ENCODE results near the gene LYPD4.

The LYPD4 gene

GRCh38 chr19:41813911-41814310 lies 30.6 kb downstream of the LYPD4 start:
- H3K4me3 ChIP-seq (replicated peaks in 1 of 2; ENCODE audit: low read depth in 2 of 2, low read length in 2 of 2) = no peak overlapping the region
- DNase-seq (ENCODE audit: low read depth in 2 of 2) = no peak
- no peak for TF ChIP-seq CTCF (IDR thresholded peaks at IDR 0.05; ENCODE audit: low read depth, low read length)

- TF ChIP-seq CTCF (IDR thresholded peaks at IDR 0.05; ENCODE audit: low read depth, low read length) = no peak
- H3K4me3 ChIP-seq (replicated peaks in 1 of 2; ENCODE audit: low read depth in 2 of 2, low read length in 2 of 2) = no peak overlapping the region
- no peak for DNase-seq (ENCODE audit: low read depth in 2 of 2)
These were observed 32.5 kb downstream of the LYPD4 start for GRCh38 chr19:41811981-41812380.

GRCh38 chr19:41811036-41811435 lies 33.4 kb downstream of the LYPD4 start:
- TF ChIP-seq CTCF (IDR thresholded peaks at IDR 0.05; ENCODE audit: low read depth, low read length) = no peak
- no peak for DNase-seq (ENCODE audit: low read depth in 2 of 2)
- H3K4me3 ChIP-seq (replicated peaks in 1 of 2; ENCODE audit: low read depth in 2 of 2, low read length in 2 of 2) = no peak overlapping the region

GRCh38 chr19:41810301-41810700 lies 34.2 kb downstream of the LYPD4 start:
- TF ChIP-seq CTCF (IDR thresholded peaks at IDR 0.05; ENCODE audit: low read depth, low read length) = no peak
- H3K4me3 ChIP-seq (replicated peaks in 1 of 2; ENCODE audit: low read depth in 2 of 2, low read length in 2 of 2) = no peak overlapping the region

GRCh38 chr19:41808663-41809566 lies 35.6 kb downstream of the LYPD4 start:
- TF ChIP-seq CTCF (IDR thresholded peaks at IDR 0.05; ENCODE audit: low read depth, low read length) = no peak
- no peak overlapping the region for H3K4me3 ChIP-seq (replicated peaks in 1 of 2; ENCODE audit: low read depth in 2 of 2, low read length in 2 of 2)
- no peak for DNase-seq (ENCODE audit: low read depth in 2 of 2)

More at GRCh38 chr19:41810301-41810700, 34.2 kb downstream of the LYPD4 start:
- DNase-seq (ENCODE audit: low read depth in 2 of 2) = no peak

- no peak for TF ChIP-seq CTCF (IDR thresholded peaks at IDR 0.05; ENCODE audit: low read depth, low read length)
- H3K4me3 ChIP-seq (replicated peaks in 1 of 2; ENCODE audit: low read depth in 2 of 2, low read length in 2 of 2) = no peak overlapping the region
These were observed 37.3 kb downstream of the LYPD4 start for GRCh38 chr19:41807176-41807575.

More at GRCh38 chr19:41807176-41807575, 37.3 kb downstream of the LYPD4 start:
- DNase-seq (ENCODE audit: low read depth in 2 of 2) = no peak

All from cardiac fibroblast (primary cell).